SK-N-SH (cell line): ENCODE results near the gene ZNF714. TPM values are rescaled to one million over a fixed set of nuclear protein-coding genes. Genes with fewer than 3 reads are reported as not detected.
A peak's percentile ranks its signal among the peaks of the same experiment; 100 is the strongest.

ENCODE experiments used
- CTCF ChIA-PET: fragments of 300-600, 350-600 bp; formaldehyde crosslinking; extraction: SDS; loops from one replicate; lab custom pipeline; 2021; lab: Yijun Ruan, JAX
- POLR2A ChIA-PET: fragments of 350-600 bp; sonication (Branson Sonifier 250); formaldehyde crosslinking; extraction: SDS; loops from one replicate; lab custom pipeline; 2020; ENCODE audit warnings: antibody characterized with exemption, inconsistent platforms; lab: Yijun Ruan, JAX
- DNase-seq: peaks from one replicate; pipeline ENCODE4 v3.0.0; 2012
- H2AFZ ChIP-seq: fragments of 200-600 bp; sonication (generic); 2 replicates; pipeline ENCODE4 v1.8.1; 2016; ENCODE audit warnings: antibody characterized with exemption, mild to moderate bottlenecking, low read depth
- H3F3A ChIP-seq: fragments of 200-600 bp; sonication (generic); replicated peaks from 2 replicates; pipeline ENCODE3; 2016; ENCODE audit warnings: antibody characterized with exemption, mild to moderate bottlenecking; ENCODE audit not compliant: insufficient read depth
- H3K27ac ChIP-seq, 2 experiments: fragments of 200-500 bp in 1 of 2; fragments of 200-600 bp in 1 of 2; sonication (Bioruptor generic) in 1 of 2; sonication (generic), shearing (Covaris generic) in 1 of 2; 2 replicates each; pipeline versions ENCODE4 v1.5.1 to v1.6.1; 2014 to 2016; ENCODE audit warnings: low read depth in 2 of 2, inconsistent platforms in 1 of 2, low read length in 1 of 2, mild to moderate bottlenecking in 1 of 2, mixed read lengths in 1 of 2
- H3K27me3 ChIP-seq: fragments of 200-600 bp; sonication (generic), shearing (Covaris generic); 2 replicates; pipeline ENCODE4 v1.6.1; 2016; ENCODE audit warnings: mixed run types; ENCODE audit not compliant: insufficient read depth
- H3K36me3 ChIP-seq, 2 experiments: fragments of 200-500 bp in 1 of 2; fragments of 200-600 bp in 1 of 2; sonication (Bioruptor generic) in 1 of 2; sonication (generic) in 1 of 2; replicated peaks in 1 of 2; 2 replicates each; pipeline versions ENCODE3 to v1.5.1; 2014 to 2016; ENCODE audit warnings: low read length in 1 of 2, mild to moderate bottlenecking in 1 of 2; ENCODE audit not compliant: insufficient read depth in 2 of 2, control insufficient read depth in 1 of 2
- H3K4me1 ChIP-seq, 2 experiments: fragments of 200-500 bp in 1 of 2; fragments of 200-600 bp in 1 of 2; sonication (Bioruptor generic) in 1 of 2; sonication (generic), shearing (Covaris generic) in 1 of 2; 2 replicates each; pipeline versions ENCODE4 v1.5.1 to v1.6.1; 2014 to 2016; ENCODE audit warnings: low read depth in 1 of 2, low read length in 1 of 2, mixed run types in 1 of 2; ENCODE audit not compliant: insufficient read depth in 2 of 2, control insufficient read depth in 1 of 2
- H3K4me2 ChIP-seq: fragments of 200-600 bp; sonication (generic), shearing (Covaris generic); 2 replicates; pipeline ENCODE4 v1.6.1; 2017; ENCODE audit warnings: mixed run types
- H3K4me3 ChIP-seq, 2 experiments: fragments of 200-500 bp in 1 of 2; fragments of 200-600 bp in 1 of 2; sonication (Bioruptor generic) in 1 of 2; sonication (generic), shearing (Covaris generic) in 1 of 2; 2 replicates each; pipeline versions ENCODE4 v1.5.1 to v1.8.1; 2014 to 2016; ENCODE audit warnings: low read depth in 2 of 2, inconsistent platforms in 1 of 2, low read length in 1 of 2, mild to moderate bottlenecking in 1 of 2, mixed read lengths in 1 of 2, moderate library complexity in 1 of 2
- H3K79me2 ChIP-seq: fragments of 200-600 bp; sonication (generic); 2 replicates; pipeline ENCODE4 v1.8.1; 2017; ENCODE audit warnings: mild to moderate bottlenecking; ENCODE audit not compliant: insufficient read depth
- H3K9ac ChIP-seq: fragments of 200-600 bp; sonication (generic); 2 replicates; pipeline ENCODE4 v1.6.1; 2017; ENCODE audit warnings: mixed run types
- H3K9me2 ChIP-seq: fragments of 200-600 bp; sonication (generic); 2 replicates; pipeline ENCODE4 v1.6.1; 2017; ENCODE audit warnings: mixed run types
- H3K9me3 ChIP-seq: fragments of 200-600 bp; sonication (generic); 2 replicates; pipeline ENCODE4 v1.6.1; 2017; ENCODE audit warnings: mixed run types, mild to moderate bottlenecking, moderate library complexity
- H4K20me1 ChIP-seq: fragments of 200-600 bp; sonication (generic); 2 replicates; pipeline ENCODE4 v1.6.1; 2017; ENCODE audit warnings: mild to moderate bottlenecking, mixed run types; ENCODE audit not compliant: insufficient read depth
- CHD2 ChIP-seq: fragments of 150-350 bp; IDR thresholded peaks from 2 replicates; pipeline ENCODE4 v1.6.1; 2018; ENCODE audit warnings: low read length; ENCODE audit not compliant: partially characterized antibody
- CTCF ChIP-seq: fragments of 200-600 bp; sonication (generic); IDR thresholded peaks from 2 replicates; pipeline ENCODE4 v1.6.1; 2017; ENCODE audit warnings: antibody characterized with exemption, mild to moderate bottlenecking, moderate library complexity
- EZH2phosphoT487 ChIP-seq: fragments of 200-600 bp; sonication (generic); IDR thresholded peaks from 2 replicates; pipeline ENCODE4 v1.6.1; 2017; ENCODE audit warnings: low read depth, mixed run types, mild to moderate bottlenecking, antibody characterized with exemption, moderate library complexity, borderline replicate concordance
- FOXM1 ChIP-seq: IDR thresholded peaks from 2 replicates; pipeline ENCODE4 v1.4.0; 2012; ENCODE audit warnings: low read depth, mild to moderate bottlenecking
- GATA2 ChIP-seq: sonication (generic); formaldehyde crosslinking; IDR thresholded peaks from 2 replicates; pipeline ENCODE4 v1.5.0; 2020; ENCODE audit warnings: mild to moderate bottlenecking, missing genetic modification reagents
- IRF3 ChIP-seq: fragments of 150-350 bp; IDR thresholded peaks from 2 replicates; pipeline ENCODE4 v1.6.1; 2016; ENCODE audit warnings: mild to moderate bottlenecking, low read depth, low read length
- MAX ChIP-seq: IDR thresholded peaks from 2 replicates; pipeline ENCODE4 v1.4.0; 2012; ENCODE audit warnings: low read depth
- MEF2A ChIP-seq: IDR thresholded peaks from 2 replicates; pipeline ENCODE4 v1.4.0; 2012; ENCODE audit warnings: low read depth, borderline replicate concordance
- MXI1 ChIP-seq: IDR thresholded peaks from 2 replicates; pipeline ENCODE4 v1.6.1; 2012; ENCODE audit warnings: mild to moderate bottlenecking, low read depth, low read length, improper control_type of control experiment
- NRF1 ChIP-seq: IDR thresholded peaks from 2 replicates; pipeline ENCODE4 v1.6.1; 2012; ENCODE audit warnings: low read depth, mild to moderate bottlenecking, low read length
- RAD21 ChIP-seq: IDR thresholded peaks from 2 replicates; pipeline ENCODE4 v1.6.1; 2012; ENCODE audit warnings: mild to moderate bottlenecking, low read length
- RCOR1 ChIP-seq: fragments of 150-350 bp; IDR thresholded peaks from 2 replicates; pipeline ENCODE4 v1.6.1; 2017; ENCODE audit warnings: antibody characterized with exemption, low read length
- RXRA ChIP-seq: IDR thresholded peaks from 2 replicates; pipeline ENCODE4 v1.4.0; 2012; ENCODE audit warnings: low read depth, mild to moderate bottlenecking, borderline replicate concordance
- SIN3A ChIP-seq: IDR thresholded peaks from 2 replicates; pipeline ENCODE4 v1.6.1; 2012; ENCODE audit warnings: low read depth, mild to moderate bottlenecking, low read length, moderate library complexity, borderline replicate concordance
- SMC3 ChIP-seq: IDR thresholded peaks from 2 replicates; pipeline ENCODE4 v1.6.1; 2012; ENCODE audit warnings: low read depth, low read length, improper control_type of control experiment
- USF2 ChIP-seq: fragments of 150-350 bp; IDR thresholded peaks from 2 replicates; pipeline ENCODE4 v1.6.1; 2017; ENCODE audit warnings: antibody characterized with exemption, low read length, low read depth, borderline replicate concordance
- YY1 ChIP-seq: IDR thresholded peaks from 2 replicates; pipeline ENCODE4 v1.4.0; 2012; ENCODE audit warnings: low read depth, mild to moderate bottlenecking
- whole genome bisulfite sequencing: methylation state at CpG from one replicate; pipeline ENCODE4 v1.1.6; 2017; ENCODE audit warnings: low lambda C conversion rate; 5-methylcytosine and 5-hydroxymethylcytosine counted together
- polyA plus RNA-seq, 3 experiments: library from polyadenylated mRNA; depleted of rRNA; stranded (reverse); fragments of >200 nt; gene quantifications; 2 replicates each; pipeline ENCODE4 v1.2.3, GENCODE V29; 2012

ZNF714 gene
- polyA plus RNA-seq, 1 of the 3 experiments (the other 2 are of a cell fraction): 5.4 TPM

GRCh38 chr19:21143428-21143827 lies 61.4 kb downstream of the ZNF714 start:
- H2AFZ ChIP-seq: no peak overlapping the region
- H3K79me2 ChIP-seq: peaks cover 48% of the 10 kb centered on the region
- no peak overlapping the region for H3K9ac ChIP-seq
- TF ChIP-seq YY1 (no peak), IRF3 (no peak)
- peak overlapping the region; percentile 71; the same call in 1 of the 2 replicates for H3K4me2 ChIP-seq
- POLR2A ChIA-PET: no interaction called here
- H4K20me1 ChIP-seq: no peaks in the 10 kb centered on the region
- H3K36me3 ChIP-seq: peaks cover 22 to 49% of the 10 kb centered on the region in 2 experiments
- H3K27me3 ChIP-seq: no peaks in the 10 kb centered on the region
- DNase-seq: no peak
- no peak overlapping the region for H3K4me3 ChIP-seq
- CTCF ChIA-PET: no interaction called here
- no peaks in the 10 kb centered on the region for H3F3A ChIP-seq
- peaks cover under 1% of the 10 kb centered on the region; the same call in 1 of the 2 replicates for H3K9me3 ChIP-seq
- H3K27ac ChIP-seq: no peak overlapping the region
- no peaks in the 10 kb centered on the region for H3K9me2 ChIP-seq
- WGBS: 87% methylated on average over 5 of the region's 5 CpGs
- H3K4me1 ChIP-seq: peaks cover 0 to 3% of the 10 kb centered on the region in 2 experiments; a peak in 2 of 4 replicates

GRCh38 chr19:21143854-21144253 lies 61.9 kb downstream of the ZNF714 start:
- H2AFZ ChIP-seq: no peak overlapping the region
- H3K9ac ChIP-seq: no peak overlapping the region
- no peaks in the 10 kb centered on the region for H3K9me2 ChIP-seq
- H3K4me2 ChIP-seq: no peak overlapping the region
- H3K27me3 ChIP-seq: no peaks in the 10 kb centered on the region
- CTCF ChIA-PET: no interaction called here
- WGBS: 95% methylated on average over 1 of the region's 1 CpG
- no peaks in the 10 kb centered on the region for H3F3A ChIP-seq
- peaks cover 48% of the 10 kb centered on the region for H3K79me2 ChIP-seq
- no peaks in the 10 kb centered on the region for H4K20me1 ChIP-seq
- no peak overlapping the region for H3K4me3 ChIP-seq
- DNase-seq: no peak
- TF ChIP-seq RXRA (no peak), NRF1 (no peak), SIN3A (no peak), CTCF (no peak), RAD21 (no peak), USF2 (no peak), FOXM1 (no peak), MEF2A (no peak), MAX (no peak), EZH2phosphoT487 (no peak), RCOR1 (no peak), CHD2 (no peak), SMC3 (no peak), GATA2 (CRISPR knock-in tag) (no peak), MXI1 (no peak)
- TF ChIP-seq, all 33 proteins: peak for 0
- Histone ChIP-seq H3K4me1 (peaks cover 0 to 3% of the 10 kb centered on the region in 2 experiments; a peak in 2 of 4 replicates), H3K27ac (no peak overlapping the region), H3K36me3 (peaks cover 26 to 54% of the 10 kb centered on the region in 2 experiments), H3K9me3 (peaks cover 3% of the 10 kb centered on the region; the same call in 1 of the 2 replicates)
- POLR2A ChIA-PET: no interaction called here
